ENCODE measurements around the gene ERLEC1. TPM values are rescaled to one million over a fixed set of nuclear protein-coding genes. Genes with fewer than 3 reads are reported as not detected.

The ERLEC1 gene
- polyA plus RNA-seq, 2 of the 4 experiments (the other 2 are of a cell fraction) = 58.7 to 113 TPM

DNA sequence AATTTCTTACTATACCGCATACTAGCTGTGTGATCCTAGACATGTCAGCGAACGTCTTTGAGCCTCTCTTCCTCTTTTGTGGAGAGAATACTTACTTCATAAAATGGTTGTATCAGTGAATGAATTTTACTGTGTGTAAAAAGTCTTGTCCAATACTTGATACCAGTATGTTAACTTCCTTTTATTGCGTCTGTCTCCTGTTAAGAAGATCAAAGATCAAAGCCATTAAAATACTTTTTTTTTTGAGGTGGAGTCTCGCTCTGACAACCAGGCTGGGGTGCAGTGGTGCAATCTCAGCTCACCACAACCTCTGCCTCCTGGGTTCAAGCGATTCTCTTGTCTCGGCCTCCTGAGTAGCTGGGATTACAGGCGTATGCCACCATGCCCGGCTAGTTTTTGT is 33.2 kb downstream of the ERLEC1 start:
- no peak for DNase-seq (ENCODE audit: low read depth in 1 of 2, low spot score in 1 of 2)
- H3K9me3 ChIP-seq = no peaks in the 10 kb centered on the region
- no peaks in the 10 kb centered on the region for H3K4me1 ChIP-seq
- no peak for ATAC-seq
- 91% methylated on average over 9 of the region's 9 CpGs for WGBS (ENCODE audit: missing lambda C conversion rate)
- ChIA-PET POLR2A (no interaction called here), CTCF (interaction anchor here (1.8 kb wide), 1 partner anchor 33 kb away, joined by 4 read pairs; the partner anchor contains the start of genes ASB3 and ERLEC1)
- H3K4me2 ChIP-seq = no peak overlapping the region
- no peak for FAIRE-seq
- no peak overlapping the region for H3K4me3 ChIP-seq
- H3K27ac ChIP-seq = no peak overlapping the region
- TF ChIP-seq NR3C1 (IDR thresholded peaks at IDR 0.05) (no peak), EHF (CRISPR knock-in tag; IDR thresholded peaks at IDR 0.05) (no peak), ESRRA (IDR thresholded peaks at IDR 0.05; ENCODE audit: borderline replicate concordance, low read length) (no peak), CHD2 (IDR thresholded peaks at IDR 0.05; ENCODE audit: low read length, partially characterized antibody) (no peak), FOXS1 (CRISPR knock-in tag; IDR thresholded peaks at IDR 0.05) (no peak), MYC (IDR thresholded peaks at IDR 0.05; ENCODE audit: borderline replicate concordance, low read length) (no peak)
- TF ChIP-seq, protein P1, sequence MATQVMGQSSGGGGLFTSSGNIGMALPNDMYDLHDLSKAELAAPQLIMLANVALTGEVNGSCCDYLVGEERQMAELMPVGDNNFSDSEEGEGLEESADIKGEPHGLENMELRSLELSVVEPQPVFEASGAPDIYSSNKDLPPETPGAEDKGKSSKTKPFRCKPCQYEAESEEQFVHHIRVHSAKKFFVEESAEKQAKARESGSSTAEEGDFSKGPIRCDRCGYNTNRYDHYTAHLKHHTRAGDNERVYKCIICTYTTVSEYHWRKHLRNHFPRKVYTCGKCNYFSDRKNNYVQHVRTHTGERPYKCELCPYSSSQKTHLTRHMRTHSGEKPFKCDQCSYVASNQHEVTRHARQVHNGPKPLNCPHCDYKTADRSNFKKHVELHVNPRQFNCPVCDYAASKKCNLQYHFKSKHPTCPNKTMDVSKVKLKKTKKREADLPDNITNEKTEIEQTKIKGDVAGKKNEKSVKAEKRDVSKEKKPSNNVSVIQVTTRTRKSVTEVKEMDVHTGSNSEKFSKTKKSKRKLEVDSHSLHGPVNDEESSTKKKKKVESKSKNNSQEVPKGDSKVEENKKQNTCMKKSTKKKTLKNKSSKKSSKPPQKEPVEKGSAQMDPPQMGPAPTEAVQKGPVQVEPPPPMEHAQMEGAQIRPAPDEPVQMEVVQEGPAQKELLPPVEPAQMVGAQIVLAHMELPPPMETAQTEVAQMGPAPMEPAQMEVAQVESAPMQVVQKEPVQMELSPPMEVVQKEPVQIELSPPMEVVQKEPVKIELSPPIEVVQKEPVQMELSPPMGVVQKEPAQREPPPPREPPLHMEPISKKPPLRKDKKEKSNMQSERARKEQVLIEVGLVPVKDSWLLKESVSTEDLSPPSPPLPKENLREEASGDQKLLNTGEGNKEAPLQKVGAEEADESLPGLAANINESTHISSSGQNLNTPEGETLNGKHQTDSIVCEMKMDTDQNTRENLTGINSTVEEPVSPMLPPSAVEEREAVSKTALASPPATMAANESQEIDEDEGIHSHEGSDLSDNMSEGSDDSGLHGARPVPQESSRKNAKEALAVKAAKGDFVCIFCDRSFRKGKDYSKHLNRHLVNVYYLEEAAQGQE (IDR thresholded peaks at IDR 0.05) = no peak
- TF ChIP-seq, protein P2, sequence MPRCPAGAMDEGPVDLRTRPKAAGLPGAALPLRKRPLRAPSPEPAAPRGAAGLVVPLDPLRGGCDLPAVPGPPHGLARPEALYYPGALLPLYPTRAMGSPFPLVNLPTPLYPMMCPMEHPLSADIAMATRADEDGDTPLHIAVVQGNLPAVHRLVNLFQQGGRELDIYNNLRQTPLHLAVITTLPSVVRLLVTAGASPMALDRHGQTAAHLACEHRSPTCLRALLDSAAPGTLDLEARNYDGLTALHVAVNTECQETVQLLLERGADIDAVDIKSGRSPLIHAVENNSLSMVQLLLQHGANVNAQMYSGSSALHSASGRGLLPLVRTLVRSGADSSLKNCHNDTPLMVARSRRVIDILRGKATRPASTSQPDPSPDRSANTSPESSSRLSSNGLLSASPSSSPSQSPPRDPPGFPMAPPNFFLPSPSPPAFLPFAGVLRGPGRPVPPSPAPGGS (IDR thresholded peaks at IDR 0.05) = no peak

DNA sequence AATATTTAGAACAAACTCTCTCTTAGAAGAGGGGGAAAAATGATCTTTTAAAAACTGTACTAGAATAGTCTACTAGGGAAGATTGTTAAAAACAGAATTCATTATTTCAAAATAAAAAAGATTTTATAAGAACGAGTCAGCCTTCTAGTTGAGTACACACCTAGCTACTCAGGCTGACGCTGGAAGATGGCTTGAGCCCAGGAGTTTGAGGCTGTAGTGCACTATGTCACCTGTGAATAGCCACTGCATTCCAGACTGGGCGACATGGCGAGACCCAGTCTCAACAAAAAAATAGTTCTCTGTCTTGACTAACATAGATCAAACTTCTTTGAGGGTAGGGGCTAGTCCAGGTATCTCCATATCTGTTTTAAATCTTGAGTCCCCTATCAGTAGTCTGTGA is 33.9 kb downstream of the ERLEC1 start:
- H3K9me3 ChIP-seq = no peaks in the 10 kb centered on the region
- ChIA-PET POLR2A (no interaction called here), CTCF (interaction anchor here (1.8 kb wide), 1 partner anchor 34 kb away, joined by 4 read pairs; the partner anchor contains the start of genes ASB3 and ERLEC1)
- TF ChIP-seq, protein P3, sequence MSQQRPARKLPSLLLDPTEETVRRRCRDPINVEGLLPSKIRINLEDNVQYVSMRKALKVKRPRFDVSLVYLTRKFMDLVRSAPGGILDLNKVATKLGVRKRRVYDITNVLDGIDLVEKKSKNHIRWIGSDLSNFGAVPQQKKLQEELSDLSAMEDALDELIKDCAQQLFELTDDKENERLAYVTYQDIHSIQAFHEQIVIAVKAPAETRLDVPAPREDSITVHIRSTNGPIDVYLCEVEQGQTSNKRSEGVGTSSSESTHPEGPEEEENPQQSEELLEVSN (IDR thresholded peaks at IDR 0.05; ENCODE audit: borderline replicate concordance, low read depth) = no peak
- TF ChIP-seq KDM5A (IDR thresholded peaks at IDR 0.05) = no peak
- no peak for TF ChIP-seq BHLHE40 (IDR thresholded peaks at IDR 0.05; ENCODE audit: low read depth, low read length)
- no peak for TF ChIP-seq TP53 (CRISPR knock-in tag; IDR thresholded peaks at IDR 0.05)
- TF ChIP-seq ZC3H11A (IDR thresholded peaks at IDR 0.05) = no peak
- TF ChIP-seq, protein P4, sequence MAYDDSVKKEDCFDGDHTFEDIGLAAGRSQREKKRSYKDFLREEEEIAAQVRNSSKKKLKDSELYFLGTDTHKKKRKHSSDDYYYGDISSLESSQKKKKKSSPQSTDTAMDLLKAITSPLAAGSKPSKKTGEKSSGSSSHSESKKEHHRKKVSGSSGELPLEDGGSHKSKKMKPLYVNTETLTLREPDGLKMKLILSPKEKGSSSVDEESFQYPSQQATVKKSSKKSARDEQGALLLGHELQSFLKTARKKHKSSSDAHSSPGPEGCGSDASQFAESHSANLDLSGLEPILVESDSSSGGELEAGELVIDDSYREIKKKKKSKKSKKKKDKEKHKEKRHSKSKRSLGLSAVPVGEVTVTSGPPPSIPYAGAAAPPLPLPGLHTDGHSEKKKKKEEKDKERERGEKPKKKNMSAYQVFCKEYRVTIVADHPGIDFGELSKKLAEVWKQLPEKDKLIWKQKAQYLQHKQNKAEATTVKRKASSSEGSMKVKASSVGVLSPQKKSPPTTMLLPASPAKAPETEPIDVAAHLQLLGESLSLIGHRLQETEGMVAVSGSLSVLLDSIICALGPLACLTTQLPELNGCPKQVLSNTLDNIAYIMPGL (CRISPR knock-in tag; IDR thresholded peaks at IDR 0.05; ENCODE audit: borderline replicate concordance) = no peak
- TF ChIP-seq CHD2 (IDR thresholded peaks at IDR 0.05; ENCODE audit: low read length, partially characterized antibody) = no peak
- no peak for TF ChIP-seq SREBF2 (IDR thresholded peaks at IDR 0.05)
- no peak for TF ChIP-seq HOXA7 (CRISPR knock-in tag; IDR thresholded peaks at IDR 0.05)
- TF ChIP-seq NR3C1 (IDR thresholded peaks at IDR 0.05) = no peak
- TF ChIP-seq, protein P5, sequence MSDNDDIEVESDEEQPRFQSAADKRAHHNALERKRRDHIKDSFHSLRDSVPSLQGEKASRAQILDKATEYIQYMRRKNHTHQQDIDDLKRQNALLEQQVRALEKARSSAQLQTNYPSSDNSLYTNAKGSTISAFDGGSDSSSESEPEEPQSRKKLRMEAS (IDR thresholded peaks at IDR 0.05) = no peak
- no peak for TF ChIP-seq HOXB5 (CRISPR knock-in tag; IDR thresholded peaks at IDR 0.05)
- no peak for TF ChIP-seq CBX8 (IDR thresholded peaks at IDR 0.05)
- TF ChIP-seq HDAC2 (IDR thresholded peaks at IDR 0.05) = no peak
- TF ChIP-seq, protein P6, sequence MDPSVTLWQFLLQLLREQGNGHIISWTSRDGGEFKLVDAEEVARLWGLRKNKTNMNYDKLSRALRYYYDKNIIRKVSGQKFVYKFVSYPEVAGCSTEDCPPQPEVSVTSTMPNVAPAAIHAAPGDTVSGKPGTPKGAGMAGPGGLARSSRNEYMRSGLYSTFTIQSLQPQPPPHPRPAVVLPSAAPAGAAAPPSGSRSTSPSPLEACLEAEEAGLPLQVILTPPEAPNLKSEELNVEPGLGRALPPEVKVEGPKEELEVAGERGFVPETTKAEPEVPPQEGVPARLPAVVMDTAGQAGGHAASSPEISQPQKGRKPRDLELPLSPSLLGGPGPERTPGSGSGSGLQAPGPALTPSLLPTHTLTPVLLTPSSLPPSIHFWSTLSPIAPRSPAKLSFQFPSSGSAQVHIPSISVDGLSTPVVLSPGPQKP (IDR thresholded peaks at IDR 0.05; ENCODE audit: low read depth, low read length) = no peak
- no peak for TF ChIP-seq CEBPB (IDR thresholded peaks at IDR 0.05)
- no peak for TF ChIP-seq MAFK (IDR thresholded peaks at IDR 0.05; ENCODE audit: partially characterized antibody)
- DNase-seq (ENCODE audit: low read depth in 1 of 2, low spot score in 1 of 2) (no peak), FAIRE-seq (no peak), ATAC-seq (no peak; a peak in 2 of 6 replicates)
- H3K4me2 ChIP-seq = no peak overlapping the region
- H3K27ac ChIP-seq = no peak overlapping the region
- WGBS (ENCODE audit: missing lambda C conversion rate) = 92% methylated on average over 4 of the region's 4 CpGs
- no peaks in the 10 kb centered on the region for H3K4me1 ChIP-seq
- no peak overlapping the region for H3K4me3 ChIP-seq
